ENCODE results near the gene VCP.

The VCP gene

DNA sequence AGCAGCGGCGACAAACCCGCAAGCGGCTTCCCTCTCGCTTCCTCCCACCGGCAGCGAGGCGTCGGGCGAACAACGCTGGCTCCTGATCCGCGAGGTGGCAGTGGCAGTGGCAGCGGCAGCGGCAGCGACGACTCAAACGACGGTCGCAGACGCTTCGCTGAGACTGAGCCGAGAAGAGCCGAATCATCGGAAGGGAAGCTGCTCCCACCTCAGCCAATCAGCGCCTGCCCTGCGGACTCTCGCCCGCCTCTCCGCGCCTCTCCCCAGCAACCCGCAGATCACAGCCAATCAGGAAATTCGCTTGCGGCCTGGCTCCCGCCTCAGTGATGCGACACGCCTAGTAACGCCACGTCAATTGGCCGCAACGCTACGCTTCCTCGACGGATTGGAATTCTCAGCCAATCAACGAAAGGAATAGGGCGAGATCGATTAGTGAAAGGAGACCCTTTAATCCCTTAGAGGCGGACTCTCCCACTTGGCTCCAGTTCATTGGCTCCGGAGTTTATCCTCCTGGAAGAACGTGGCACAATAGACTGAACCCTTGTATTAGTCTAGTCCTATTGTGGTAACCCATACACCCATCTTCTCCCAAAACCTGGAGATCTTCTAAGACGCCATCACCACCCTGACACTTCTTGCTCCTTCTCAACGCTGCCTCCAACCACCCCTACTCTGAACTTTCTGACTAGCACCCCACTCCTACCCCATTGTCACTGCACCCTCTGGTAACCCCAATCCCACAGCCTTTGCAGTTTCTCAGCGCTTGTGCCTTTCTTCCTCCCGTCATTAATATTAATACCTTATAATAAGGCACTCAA is at the start of gene VCP:
Gene VCP, minus strand, starts transcription at position 165 of the 818 bp plus-strand sequence. CDS start 272 bp downstream, outside the sequence.
- peak; percentile 95 for DNase-seq (ENCODE audit: low read depth)

DNA sequence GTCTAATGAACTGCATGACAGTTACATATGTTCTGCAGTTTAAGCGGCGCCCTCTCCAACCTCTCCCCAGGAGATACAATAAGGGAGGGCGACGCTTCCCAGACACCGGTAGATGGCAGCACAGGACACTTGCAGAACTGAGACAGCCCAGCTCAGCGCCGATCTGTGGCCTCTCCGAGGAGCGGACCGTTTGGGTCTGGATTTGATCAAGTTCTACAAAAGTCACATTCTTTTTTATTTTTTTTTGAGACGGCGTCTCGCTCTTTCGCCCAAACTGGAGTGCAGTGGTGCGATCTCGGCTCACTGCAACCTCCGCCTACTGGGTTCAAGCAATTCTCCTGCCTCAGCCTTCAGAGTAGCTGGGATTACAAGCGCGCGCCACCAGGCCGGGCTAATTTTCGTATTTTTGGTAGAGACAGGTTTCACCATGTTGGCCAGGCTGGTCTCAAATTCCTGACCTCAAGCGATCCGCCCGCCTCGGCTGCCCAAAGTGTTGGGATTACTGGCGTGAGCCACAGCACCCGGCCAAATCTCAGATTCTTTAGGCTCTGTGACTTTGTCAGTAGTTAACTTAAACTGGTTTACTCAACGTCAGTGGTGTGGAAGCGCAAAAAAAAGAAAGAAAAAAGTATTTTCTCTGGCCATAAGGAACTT is 44.6 kb upstream of the VCP start:
- DNase-seq (ENCODE audit: low read depth), result peak; percentile 63

DNA sequence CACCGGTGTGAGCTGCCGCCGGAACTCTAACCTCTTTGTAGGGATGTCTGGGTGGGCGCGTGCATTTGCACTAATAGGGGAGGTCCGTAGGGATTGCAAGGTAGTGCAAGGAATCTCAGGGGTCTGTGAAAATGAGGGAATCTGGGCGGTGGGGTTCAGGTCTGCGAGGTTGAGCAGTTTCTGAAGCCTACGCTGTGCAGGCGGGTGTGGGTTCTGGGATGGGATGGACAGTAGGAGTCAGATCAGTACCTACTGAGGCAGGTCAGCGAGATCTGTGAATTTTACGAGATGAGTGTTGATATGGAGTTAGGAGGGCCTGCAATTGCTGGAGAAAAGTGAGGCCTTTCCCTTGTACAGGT is 44.1 kb upstream of the VCP start:
- no peak for DNase-seq (ENCODE audit: low read depth)

DNA sequence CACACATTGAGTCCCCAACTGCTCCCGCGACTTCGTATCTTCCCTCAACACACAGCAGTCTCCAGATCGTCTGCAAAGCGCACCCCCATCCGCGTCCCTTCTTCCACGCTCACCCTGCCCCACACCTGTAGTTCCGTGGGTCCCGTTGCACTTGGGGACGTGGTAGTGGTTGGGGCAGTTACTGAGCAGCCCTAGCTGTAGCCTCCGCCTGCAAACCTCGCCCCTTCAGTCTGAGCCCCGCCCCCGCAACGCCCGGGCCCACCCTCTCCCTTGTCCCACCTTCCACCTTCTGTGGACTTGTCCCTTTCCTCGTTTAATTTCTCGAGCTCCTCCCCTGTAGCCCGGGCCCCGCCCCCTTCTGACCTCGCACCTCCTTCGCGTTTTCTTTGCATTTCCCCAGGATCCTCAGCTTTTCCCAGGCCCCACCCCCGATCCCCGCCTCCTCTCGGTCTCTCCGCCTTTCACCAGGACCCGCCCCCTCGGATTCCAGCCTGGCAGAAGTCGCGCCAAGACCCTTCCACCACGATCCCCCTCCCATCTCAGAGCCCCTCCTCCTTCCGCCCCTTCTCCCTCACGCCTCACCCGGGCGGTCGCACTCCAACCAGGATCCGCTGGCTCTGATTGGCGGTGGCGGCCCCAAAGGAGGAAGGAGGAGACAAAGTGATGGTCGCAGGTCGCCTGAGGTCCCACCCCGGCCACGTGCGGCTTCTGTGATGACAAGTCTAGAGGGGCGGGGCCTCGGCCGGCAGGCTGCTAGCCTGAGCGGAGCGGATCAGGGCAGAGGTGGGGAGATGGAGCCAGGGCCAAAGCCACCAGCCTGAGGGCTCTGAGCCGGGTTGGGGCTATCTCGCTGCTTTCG is 43.5 kb upstream of the VCP start, which contains the start of gene ATOSB:
Gene ATOSB, minus strand, starts transcription at position 183 of the 859 bp plus-strand sequence. CDS start 7,588 bp downstream, outside the sequence.
- peak; percentile 82 for DNase-seq (ENCODE audit: low read depth)

DNA sequence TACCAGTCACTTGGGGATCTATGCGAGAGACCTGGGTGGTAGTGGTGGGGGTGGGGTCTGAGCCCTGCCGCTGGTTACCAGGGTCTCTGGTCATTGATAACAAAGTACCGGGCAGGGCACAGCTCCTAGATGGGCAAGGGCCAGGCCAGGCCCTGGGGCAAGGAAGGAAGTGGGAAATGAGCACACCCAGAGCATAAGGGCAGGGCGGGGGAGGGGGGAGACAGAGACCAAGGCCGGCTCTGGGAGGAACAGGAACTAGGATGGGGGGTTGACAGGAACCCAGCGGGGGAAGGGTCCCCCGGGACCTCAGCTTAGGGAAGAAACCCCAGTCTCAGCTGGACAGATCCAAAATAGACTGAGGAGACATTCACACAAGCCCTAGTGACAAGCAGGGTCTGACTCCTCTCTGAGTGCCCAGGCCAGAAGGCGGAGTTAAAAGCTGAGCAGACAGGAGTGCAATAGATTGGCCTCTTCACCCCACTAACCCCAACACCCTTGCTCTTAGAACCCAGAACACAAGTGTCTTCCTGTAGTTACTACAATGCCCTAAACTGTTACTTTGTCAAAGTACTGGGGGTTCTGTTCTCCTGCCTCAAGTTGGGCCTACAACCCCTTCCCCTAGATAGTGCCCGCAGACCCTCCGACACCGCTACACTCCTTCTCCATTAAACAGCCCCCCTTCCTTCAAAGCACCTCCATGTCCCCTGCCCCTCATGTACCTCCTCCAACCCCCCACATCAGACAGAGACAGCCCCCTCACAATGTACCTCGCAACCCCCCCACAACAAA is 42.6 kb upstream of the VCP start:
- DNase-seq (ENCODE audit: low read depth), result no peak

DNA sequence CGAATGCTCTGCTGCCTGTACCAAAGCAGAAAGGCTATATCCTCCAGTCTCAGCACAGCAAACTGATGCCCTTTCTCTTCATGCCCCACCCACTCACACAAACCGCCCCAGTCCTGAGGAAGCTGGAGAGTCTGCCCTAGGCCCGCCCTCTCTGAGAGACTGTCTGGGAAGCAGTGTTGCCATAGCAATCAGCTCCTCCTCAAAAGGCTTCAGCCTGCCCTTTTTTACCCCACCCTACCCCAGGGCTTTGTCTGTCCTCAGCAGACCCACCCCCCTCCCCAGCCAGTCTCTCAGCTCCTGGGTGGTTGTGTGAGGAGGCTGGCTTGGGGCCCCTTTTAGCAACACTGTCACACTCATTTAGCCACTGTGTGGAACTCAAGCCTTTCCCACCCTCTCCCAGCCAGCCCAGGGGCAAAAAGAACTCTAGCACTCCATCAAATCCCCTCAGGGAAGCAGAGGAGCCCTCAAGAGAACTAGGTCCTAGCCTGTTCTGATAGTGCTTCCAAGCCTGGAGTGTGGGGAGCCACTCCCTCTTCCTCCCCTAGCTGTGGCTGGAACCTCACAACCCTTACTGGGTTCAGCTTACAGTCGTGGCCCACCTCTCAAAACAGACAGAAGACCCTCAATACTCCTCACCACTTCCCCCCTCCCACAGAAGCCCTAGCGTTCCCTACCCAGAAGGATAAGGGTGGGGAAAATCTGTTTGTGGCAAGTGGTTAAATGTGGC is 41.9 kb upstream of the VCP start:
- peak; percentile 36 for DNase-seq (ENCODE audit: low read depth)

DNA sequence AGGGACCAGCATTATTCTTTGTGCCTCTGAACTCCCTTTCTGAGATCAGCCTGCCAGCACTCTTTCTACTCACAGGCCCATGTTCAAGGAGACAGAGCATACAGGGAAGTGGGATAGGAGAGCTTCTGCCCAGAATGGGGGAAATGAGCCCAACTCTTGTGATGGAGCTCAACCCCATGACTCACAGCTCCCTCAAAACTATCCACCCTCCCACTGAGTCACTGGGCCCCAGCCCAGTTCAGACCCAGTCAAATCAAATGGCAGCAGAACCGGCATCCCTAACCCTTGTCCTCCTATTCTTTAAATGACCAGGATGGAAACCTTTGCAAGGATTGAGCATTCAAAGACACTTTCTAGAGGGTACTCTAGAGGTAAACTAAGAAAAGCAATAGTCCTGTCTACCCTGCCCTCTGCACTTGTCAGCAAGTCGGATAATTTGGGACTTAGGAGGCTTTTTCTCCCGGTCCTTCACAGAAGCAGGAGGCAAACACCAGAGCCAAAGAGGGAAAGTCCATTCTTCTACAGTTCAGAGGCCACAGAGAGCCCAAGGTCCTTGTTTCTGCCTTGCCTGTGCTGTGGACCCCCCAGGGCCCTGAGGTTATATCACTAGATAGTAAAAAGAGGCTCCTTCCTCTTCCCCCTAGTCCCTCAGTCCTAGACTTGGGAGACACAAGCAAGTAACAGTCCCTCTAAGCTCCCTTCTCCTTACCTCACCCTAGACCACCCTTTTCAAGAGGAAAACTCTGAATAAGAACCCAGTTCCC is 40.0 kb upstream of the VCP start:
- no peak for DNase-seq (ENCODE audit: low read depth)

DNA sequence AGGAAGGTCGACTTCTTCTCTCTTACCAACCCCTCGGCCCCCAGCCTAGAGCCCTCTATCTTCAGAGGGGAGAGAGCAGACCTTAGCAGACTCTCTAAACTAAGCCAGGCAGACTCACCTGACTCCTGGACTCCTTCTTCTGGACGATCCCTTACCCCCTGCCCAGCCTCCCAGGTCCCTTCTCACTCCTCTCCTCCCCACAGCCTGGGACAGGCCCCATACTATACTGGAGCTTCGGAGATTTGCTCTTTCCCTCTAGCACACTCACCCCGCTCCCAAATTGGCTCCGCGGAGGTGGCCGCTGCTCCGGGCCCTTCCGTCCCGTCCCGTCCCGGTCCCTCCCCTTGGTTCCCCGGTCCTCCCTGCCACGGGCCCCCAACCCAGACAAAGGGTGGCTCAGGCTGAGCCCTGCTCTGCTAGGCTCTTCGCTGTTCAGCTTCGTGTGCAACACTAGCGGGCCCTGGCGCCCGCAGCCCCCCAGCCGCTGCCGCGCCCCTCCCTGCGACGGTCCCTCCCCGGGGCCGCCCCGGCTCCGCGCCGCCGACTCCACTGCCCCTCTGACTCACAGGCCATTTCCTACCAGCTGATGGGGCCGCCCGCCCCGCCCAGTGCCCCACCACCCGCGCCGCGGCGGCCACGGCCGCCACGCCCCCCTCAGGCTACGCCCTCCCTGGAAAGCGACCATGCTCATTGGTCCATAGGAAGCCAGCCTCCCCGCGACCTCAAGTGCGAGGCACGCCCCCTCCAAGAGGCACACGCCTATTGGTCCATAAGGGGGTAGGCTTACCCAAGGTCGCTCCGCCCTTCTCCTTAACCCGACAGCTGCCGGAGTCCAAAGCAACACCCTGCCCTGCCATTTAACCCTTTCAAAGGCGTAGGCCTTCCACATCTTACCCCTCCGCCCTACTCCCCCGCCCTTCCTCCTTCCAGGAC is 38.8 kb upstream of the VCP start:
- peak; percentile 91 for DNase-seq (ENCODE audit: low read depth)

DNA sequence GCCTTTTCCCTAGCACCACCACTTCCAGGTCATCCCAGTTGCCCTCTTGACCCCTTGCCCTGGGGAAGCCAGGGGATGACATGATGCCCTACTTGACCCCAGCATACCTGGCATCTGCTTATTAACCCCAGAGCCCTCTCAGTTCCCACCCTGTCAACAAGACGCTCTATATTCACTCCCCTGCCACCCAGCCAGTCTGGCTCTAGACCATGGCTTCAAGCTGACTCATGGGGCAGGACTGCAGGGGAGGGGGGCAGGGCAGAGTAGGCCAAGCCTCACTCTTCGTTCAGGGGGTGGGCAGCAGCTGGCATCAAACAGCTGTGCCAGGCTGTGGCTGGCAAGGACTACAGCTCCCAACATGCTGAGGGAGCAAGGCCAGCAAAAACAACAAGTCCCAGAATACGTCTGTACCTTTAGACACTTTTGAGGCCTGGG is 37.9 kb upstream of the VCP start:
- DNase-seq (ENCODE audit: low read depth), result no peak

DNA sequence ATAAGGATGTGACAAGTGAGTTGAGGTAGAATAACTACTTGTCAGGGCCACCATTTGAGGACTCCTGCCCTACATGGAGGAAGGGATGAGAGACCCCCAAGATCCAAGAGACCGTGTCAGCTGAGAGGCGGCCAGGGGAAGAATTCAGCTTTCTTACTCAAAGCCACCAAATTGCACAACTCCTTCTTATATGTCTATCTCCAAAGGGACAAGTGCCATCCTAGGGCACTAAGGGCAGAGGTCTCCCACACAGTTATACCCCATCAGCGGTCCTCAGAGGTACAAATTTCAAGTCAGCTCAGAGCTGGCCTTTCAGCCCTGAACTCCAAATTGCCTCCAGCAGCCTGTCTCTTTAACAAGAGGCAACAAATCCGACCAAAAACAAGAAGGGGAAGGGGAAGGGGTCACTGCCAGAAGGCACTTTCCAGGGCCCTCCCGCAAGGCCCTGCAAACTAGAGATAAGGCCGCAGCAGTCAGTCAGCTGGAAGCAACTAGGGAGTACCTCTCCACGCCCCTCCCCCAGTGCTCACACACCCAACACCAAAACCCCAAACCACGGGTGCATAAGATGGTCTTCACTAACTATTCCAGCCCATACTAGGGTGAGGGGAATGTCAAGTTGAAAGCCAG is 36.6 kb upstream of the VCP start:
- DNase-seq (ENCODE audit: low read depth), result no peak

DNA sequence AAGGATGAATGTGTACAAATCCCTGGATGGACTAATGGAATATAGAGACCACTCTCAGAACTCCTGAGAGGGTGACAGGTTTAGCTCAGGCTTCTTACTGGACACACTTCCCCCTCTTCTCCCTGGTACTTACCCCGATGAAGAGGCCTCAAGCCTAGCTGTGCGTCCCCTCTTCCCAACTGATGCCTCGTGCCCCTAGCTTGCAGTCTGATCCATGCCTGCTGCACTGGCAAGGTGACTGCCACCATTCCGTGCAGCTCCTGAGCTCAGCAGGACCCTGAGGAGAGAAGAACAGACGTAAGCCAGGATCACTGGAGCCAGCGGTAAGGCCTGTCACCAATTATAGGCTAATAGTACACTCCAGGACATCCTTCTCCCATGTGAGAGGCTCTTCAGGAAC is 36.0 kb upstream of the VCP start:
- DNase-seq (ENCODE audit: low read depth), result no peak

DNA sequence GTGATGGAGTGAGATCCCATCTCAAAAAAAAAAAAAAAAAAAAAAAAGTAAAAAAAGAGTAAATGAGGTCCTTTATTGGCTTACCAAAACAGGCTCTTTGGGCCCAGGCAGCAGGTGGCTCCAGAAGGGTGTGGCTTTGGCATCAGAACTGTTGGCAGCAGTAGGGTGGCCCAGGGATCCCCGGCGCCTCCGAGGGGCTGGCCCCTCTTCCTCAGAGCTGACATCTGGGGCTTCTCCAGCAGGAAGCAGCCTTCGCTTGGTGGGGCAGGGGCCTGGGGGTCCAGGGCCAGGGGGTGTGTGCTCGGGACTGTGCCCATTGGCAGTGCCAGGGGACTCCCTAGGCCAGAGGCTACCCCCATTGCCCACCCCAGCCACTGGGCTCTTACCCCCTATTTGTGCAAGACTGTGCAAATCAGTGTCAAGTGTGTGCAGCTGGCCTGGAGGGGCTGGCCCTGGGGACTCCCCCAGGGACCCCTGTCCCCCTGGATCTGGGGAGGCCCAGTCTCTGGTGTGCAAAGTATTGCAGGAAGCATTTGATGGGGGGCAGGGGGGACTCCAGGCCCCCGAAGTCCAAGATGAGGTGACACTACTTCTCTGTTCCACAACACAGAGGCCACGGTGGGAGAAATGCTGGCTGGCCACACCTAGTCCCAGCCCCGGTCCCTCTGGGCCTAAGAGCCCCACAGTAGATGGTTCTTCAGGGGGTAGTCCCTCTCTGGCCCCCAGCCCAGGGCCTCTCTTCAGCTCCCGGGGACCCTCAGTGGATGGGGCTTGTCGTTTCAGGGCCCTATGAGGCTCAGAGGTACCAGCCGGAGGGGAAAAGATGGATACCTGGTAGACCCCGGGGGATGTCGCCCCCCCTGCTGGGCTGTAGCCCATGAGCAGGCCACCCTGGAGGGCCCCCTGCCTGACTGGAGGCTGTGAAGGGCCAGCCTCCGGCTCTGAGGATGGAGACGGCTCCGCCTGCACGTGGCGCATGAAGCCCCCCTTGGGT is 35.2 kb upstream of the VCP start:
- no peak for DNase-seq (ENCODE audit: low read depth)

DNA sequence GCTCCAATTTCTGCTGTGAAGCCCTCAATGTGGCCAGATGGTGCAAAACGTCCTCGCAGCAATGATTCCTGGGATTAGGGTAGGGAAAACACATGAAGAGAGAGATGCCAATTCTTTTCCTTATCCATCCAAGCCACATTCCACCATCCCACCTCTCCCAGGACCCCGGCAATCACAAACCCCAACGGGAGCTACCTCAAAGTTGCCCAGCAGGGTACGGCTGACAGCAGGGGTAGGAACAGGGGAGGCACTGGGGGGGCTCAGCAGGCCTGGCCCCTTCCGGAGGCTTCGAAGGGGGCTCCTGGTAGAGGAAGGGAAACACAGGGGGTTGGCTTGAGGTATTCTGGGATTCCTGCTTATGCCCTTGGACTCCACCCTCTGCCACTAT is 33.9 kb upstream of the VCP start:
- DNase-seq (ENCODE audit: low read depth), result no peak

DNA sequence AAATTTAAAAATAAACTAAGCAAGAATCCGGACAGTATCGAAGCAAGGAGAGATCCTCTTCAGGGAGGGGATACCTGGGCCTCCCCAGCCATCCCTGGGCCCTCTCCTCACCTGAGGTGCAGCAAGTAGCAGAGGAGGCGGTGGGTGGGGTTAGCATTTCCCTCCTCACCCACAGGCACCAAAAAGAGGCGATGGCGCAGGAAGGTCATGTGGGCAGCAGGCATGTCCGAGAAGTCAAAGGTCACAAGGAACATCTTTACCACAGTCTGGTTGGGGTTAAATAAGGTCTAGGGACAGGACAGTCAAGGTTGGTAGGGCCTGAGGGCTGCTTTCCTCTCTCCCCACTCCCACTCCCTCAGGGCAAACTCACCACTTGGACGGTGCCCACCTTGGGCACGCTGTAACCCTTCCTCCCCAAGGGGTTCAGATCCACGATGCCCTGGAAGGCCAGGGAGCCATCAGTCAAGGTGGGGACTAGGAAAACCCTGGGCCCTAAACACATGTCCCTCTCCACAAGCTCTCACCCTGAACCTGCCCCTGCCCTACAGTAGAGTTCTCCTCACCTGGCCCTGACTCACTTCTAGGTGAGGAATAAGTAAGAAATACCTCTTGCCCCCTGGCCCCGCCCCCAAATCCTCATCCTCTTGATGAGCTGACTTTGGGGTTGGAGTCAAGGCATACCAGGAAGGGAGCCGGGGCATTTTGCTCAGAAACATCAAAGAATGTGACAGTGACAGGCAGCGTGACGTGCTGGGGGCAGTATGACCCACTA is 33.3 kb upstream of the VCP start:
- DNase-seq (ENCODE audit: low read depth), result no peak

DNA sequence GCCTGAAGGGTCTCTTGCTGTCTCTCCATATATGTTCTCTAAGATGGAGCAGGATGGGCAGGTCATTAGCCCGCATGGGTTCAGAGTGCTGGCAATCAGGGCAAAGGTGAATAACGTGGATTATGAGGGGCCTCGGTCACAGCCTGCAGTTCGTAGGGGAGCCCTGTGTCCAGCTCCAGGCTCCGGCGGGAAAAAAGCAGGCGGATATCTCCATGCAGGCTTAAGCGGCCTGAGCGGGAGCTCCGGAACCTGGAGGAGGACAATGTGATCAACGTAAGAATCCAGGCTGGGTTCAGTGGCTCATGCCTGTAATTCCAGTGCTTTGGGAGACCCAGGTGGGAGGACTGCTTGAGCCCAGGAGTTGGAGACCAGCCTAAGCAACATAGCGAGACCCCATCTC is 32.7 kb upstream of the VCP start:
- no peak for DNase-seq (ENCODE audit: low read depth)

DNA sequence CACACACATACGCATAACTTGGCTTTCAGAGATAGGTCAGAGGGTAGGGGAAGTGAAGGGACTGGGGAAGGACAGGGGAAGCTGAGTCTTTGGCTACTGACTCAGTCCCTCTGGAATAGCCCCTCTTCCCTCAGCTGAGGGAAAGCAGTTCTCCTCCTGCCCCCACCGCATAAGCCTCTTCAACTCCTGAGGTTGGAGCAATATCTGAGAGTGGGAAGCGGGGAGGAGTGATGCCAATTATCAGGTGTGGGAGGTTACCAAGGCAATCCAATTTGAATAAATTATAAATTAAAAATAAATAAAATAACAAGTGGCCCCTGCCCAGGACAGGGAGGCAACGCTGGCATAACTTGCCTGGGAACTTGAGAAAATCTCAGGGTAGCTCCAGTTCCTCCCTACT is 32.2 kb upstream of the VCP start:
- DNase-seq (ENCODE audit: low read depth), result no peak
